PFSK-1 (cell line): ENCODE measurements around the gene ZCCHC13.

Experiments
- POLR2AphosphoS5 ChIP-seq: IDR thresholded peaks from 2 replicates; pipeline ENCODE4 v1.6.1; 2012; ENCODE audit warnings: low read depth, mild to moderate bottlenecking, control low read depth, low read length, moderate library complexity
- SIN3A ChIP-seq: IDR thresholded peaks from 2 replicates; pipeline ENCODE4 v1.6.1; 2012; ENCODE audit warnings: mild to moderate bottlenecking, low read length, moderate library complexity, borderline replicate concordance; ENCODE audit not compliant: insufficient read depth
- TF ChIP-seq, protein P1 (sequence below), 2 experiments: IDR thresholded peaks; 2 replicates each; pipeline versions ENCODE4 v1.6.1 to v1.8.0; 2011 to 2012; ENCODE audit warnings: low read depth in 2 of 2, low read length in 2 of 2, control low read depth in 1 of 2, inconsistent platforms in 1 of 2, mild to moderate bottlenecking in 1 of 2, moderate library complexity in 1 of 2; ENCODE audit not compliant: insufficient read depth in 1 of 2

GRCh38 chrX:74325130-74326059 lies 21.4 kb downstream of the ZCCHC13 start:
- no peak for TF ChIP-seq POLR2AphosphoS5
- no peak for TF ChIP-seq SIN3A
- TF ChIP-seq, protein P1, sequence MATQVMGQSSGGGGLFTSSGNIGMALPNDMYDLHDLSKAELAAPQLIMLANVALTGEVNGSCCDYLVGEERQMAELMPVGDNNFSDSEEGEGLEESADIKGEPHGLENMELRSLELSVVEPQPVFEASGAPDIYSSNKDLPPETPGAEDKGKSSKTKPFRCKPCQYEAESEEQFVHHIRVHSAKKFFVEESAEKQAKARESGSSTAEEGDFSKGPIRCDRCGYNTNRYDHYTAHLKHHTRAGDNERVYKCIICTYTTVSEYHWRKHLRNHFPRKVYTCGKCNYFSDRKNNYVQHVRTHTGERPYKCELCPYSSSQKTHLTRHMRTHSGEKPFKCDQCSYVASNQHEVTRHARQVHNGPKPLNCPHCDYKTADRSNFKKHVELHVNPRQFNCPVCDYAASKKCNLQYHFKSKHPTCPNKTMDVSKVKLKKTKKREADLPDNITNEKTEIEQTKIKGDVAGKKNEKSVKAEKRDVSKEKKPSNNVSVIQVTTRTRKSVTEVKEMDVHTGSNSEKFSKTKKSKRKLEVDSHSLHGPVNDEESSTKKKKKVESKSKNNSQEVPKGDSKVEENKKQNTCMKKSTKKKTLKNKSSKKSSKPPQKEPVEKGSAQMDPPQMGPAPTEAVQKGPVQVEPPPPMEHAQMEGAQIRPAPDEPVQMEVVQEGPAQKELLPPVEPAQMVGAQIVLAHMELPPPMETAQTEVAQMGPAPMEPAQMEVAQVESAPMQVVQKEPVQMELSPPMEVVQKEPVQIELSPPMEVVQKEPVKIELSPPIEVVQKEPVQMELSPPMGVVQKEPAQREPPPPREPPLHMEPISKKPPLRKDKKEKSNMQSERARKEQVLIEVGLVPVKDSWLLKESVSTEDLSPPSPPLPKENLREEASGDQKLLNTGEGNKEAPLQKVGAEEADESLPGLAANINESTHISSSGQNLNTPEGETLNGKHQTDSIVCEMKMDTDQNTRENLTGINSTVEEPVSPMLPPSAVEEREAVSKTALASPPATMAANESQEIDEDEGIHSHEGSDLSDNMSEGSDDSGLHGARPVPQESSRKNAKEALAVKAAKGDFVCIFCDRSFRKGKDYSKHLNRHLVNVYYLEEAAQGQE (IDR thresholded peaks at IDR 0.05; ENCODE audit: insufficient read depth in 1 of 2, low read depth in 2 of 2, low read length in 2 of 2) = no peak
